ENCODE data around the gene FXYD5. TPM values are rescaled to one million over a fixed set of nuclear protein-coding genes. Genes with fewer than 3 reads are reported as not detected.

The FXYD5 gene
- total RNA-seq, 1 donor from 2014 or later, result 0.62 TPM

DNA sequence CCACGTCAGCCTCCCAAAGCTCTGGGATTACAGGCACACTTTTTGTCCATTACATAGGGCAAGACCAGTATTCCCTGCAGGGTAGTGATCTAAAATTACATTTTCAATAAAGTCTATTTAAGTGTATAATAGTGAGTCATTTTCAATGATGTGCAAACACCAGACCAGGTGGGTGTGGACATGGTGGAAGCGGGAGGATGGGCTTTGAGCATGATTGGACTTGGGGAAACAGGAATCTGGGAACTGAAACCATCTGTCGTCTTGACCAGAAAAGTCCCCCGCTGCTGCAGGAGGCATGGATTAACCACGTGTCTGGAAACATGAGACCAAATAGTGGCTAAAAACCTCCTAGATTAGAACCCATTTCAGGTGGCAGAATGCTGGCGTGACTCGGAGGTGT lies 34.0 kb upstream of the FXYD5 start:
- no peak overlapping the region for H3K4me3 Mint-ChIP-seq (ENCODE audit: low read depth)
- H3K27ac Mint-ChIP-seq, result no peak overlapping the region
- peaks cover 22% of the 10 kb centered on the region for H3K27me3 Mint-ChIP-seq
- no peak for DNase-seq (ENCODE audit: low spot score, unreplicated experiment)
- no peaks in the 10 kb centered on the region for H3K36me3 Mint-ChIP-seq (ENCODE audit: insufficient read depth)
- no peak for TF ChIP-seq CTCF (IDR thresholded peaks at IDR 0.05; ENCODE audit: unreplicated experiment)
- H3K9me3 Mint-ChIP-seq (ENCODE audit: low read depth), result no peaks in the 10 kb centered on the region
- H3K4me1 Mint-ChIP-seq (ENCODE audit: low read depth), result peaks cover 15% of the 10 kb centered on the region

- H3K4me1 Mint-ChIP-seq (ENCODE audit: low read depth), result peaks cover 12% of the 10 kb centered on the region
- no peak overlapping the region for H3K4me3 Mint-ChIP-seq (ENCODE audit: low read depth)
- H3K9me3 Mint-ChIP-seq (ENCODE audit: low read depth), result no peaks in the 10 kb centered on the region
- no peak overlapping the region for H3K27ac Mint-ChIP-seq
- TF ChIP-seq CTCF (IDR thresholded peaks at IDR 0.05; ENCODE audit: unreplicated experiment), result no peak
- no peak for DNase-seq (ENCODE audit: low spot score, unreplicated experiment)
- no peaks in the 10 kb centered on the region for H3K36me3 Mint-ChIP-seq (ENCODE audit: insufficient read depth)
- H3K27me3 Mint-ChIP-seq, result peaks cover 23% of the 10 kb centered on the region
Measured at GRCh38 chr19:35120898-35121297, 33.6 kb upstream of the FXYD5 start.

DNA sequence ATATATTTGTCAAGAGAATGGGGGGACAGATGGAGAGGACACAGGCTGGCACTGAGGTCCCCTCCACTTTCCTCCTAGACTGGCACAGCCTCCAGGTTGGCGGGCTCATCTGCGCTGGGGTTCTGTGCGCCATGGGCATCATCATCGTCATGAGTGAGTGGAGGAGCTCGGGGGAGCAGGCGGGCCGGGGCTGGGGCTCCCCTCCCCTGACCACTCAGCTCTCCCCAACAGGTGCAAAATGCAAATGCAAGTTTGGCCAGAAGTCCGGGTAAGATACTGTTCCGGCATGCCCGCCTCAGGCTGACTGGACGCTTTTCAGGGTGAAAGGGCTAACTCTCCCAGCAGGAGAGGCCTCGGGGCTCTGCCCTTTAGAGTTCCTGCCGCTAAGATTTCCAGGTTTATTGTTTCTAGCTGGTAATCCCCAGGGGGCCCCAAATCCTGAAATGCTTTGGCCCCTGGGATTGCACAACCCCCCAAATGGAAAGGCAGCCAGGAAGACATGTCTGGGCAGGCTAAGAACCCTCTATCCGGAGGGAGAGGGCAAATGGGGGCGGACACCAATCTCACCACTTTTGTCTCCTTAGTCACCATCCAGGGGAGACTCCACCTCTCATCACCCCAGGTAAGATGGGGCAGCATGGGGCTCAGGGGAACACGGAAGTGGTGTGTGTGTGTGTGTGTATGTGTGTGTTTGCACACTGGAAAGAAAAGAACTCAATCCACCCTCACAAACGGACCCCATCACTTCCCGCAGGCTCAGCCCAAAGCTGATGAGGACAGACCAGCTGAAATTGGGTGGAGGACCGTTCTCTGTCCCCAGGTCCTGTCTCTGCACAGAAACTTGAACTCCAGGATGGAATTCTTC lies 31.6 kb upstream of the FXYD5 start:
- DNase-seq (ENCODE audit: low spot score, unreplicated experiment), result no peak
- H3K4me1 Mint-ChIP-seq (ENCODE audit: low read depth), result peaks cover 2% of the 10 kb centered on the region
- H3K27me3 Mint-ChIP-seq, result peaks cover 16% of the 10 kb centered on the region
- H3K4me3 Mint-ChIP-seq (ENCODE audit: low read depth), result no peak overlapping the region
- H3K27ac Mint-ChIP-seq, result no peak overlapping the region
- no peaks in the 10 kb centered on the region for H3K9me3 Mint-ChIP-seq (ENCODE audit: low read depth)
- TF ChIP-seq CTCF (IDR thresholded peaks at IDR 0.05; ENCODE audit: unreplicated experiment), result no peak
- no peaks in the 10 kb centered on the region for H3K36me3 Mint-ChIP-seq (ENCODE audit: insufficient read depth)

DNA sequence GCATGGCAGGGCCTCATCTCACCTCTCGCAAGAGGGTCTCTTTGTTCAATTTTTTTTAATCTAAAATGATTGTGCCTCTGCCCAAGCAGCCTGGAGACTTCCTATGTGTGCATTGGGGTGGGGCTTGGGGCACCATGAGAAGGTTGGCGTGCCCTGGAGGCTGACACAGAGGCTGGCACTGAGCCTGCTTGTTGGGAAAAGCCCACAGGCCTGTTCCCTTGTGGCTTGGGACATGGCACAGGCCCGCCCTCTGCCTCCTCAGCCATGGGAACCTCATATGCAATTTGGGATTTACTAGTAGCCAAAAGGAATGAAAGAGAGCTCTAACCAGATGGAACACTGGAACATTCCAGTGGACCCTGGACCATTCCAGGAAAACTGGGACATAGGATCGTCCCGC lies 31.0 kb upstream of the FXYD5 start:
- Mint-ChIP-seq H3K36me3 (ENCODE audit: insufficient read depth) (no peaks in the 10 kb centered on the region), H3K27ac (no peak overlapping the region), H3K4me3 (ENCODE audit: low read depth) (no peak overlapping the region), H3K9me3 (ENCODE audit: low read depth) (no peaks in the 10 kb centered on the region), H3K4me1 (ENCODE audit: low read depth) (no peaks in the 10 kb centered on the region), H3K27me3 (peaks cover 16% of the 10 kb centered on the region)
- DNase-seq (ENCODE audit: low spot score, unreplicated experiment), result no peak
- TF ChIP-seq CTCF (IDR thresholded peaks at IDR 0.05; ENCODE audit: unreplicated experiment), result no peak

DNA sequence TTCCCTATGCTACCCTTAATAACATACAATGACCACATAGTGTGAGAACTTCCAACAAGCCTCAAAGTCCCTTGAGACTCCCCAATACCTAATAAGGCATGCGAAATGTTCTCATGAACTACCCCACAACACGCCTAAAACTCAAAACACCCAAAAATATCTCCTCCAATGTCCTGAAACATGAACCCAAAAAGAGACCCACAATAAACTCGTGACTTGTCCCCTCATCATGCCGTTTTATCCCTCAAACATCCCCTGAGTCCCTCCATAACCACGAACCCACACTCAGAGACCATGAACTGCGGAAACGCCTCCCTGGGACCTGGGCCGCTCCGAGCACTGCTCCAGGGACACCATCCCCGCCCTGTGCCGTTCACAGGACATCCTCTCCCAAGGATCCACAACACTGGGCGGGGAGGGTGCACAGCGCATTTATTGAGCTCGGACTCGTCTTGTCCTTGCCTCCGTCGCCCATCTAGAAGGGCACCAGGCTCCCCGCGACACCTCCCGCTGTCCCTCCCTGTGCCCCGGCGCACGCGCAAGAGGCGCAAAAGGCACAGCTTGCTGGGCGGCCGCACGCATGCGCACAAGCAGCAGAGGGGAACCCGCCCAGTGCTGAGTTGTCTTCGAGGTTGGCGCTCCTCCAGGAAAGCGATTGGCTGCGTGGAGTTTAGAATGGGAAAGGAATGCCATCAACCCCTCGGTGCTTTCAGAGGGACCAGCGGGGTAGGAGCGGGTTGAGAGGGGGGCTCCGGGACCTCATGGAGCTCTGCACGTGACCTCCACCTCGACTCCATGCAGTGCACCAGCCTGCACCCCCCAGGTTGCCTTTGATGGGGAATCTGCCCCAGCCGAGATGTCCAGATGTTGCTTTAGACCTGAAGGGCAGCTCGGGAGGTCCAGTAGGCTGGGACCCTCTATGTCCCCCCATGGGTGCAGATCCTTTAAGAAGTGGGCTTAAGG lies 30.2 kb upstream of the FXYD5 start:
- TF ChIP-seq CTCF (IDR thresholded peaks at IDR 0.05; ENCODE audit: unreplicated experiment), result no peak
- no peak overlapping the region for H3K27ac Mint-ChIP-seq
- no peak overlapping the region for H3K4me3 Mint-ChIP-seq (ENCODE audit: low read depth)
- peaks cover 1% of the 10 kb centered on the region for H3K4me1 Mint-ChIP-seq (ENCODE audit: low read depth)
- no peaks in the 10 kb centered on the region for H3K9me3 Mint-ChIP-seq (ENCODE audit: low read depth)
- DNase-seq (ENCODE audit: low spot score, unreplicated experiment), result no peak
- H3K36me3 Mint-ChIP-seq (ENCODE audit: insufficient read depth), result no peaks in the 10 kb centered on the region
- H3K27me3 Mint-ChIP-seq, result peaks cover 20% of the 10 kb centered on the region

All from progenitor cell of endocrine pancreas (in vitro differentiated cells).